Mesenchymal stem cell (in vitro differentiated cells and primary cell): ENCODE results near the gene NIPSNAP3A.

ENCODE experiments used
- DNase-seq: peaks from one replicate; pipeline ENCODE4 v3.0.0-alpha.2; 2013
- H2AFZ ChIP-seq: one replicate; pipeline ENCODE4 v1.6.1; 2013; ENCODE audit warnings: low read depth, mild to moderate bottlenecking, control low read depth, inconsistent platforms, low read length, moderate library complexity
- H2AK5ac ChIP-seq: 2 replicates; pipeline ENCODE4 v1.6.1; 2013; ENCODE audit warnings: low read length, moderate library complexity, mild to moderate bottlenecking, inconsistent platforms; ENCODE audit not compliant: severe bottlenecking
- H2BK120ac ChIP-seq: one replicate; pipeline ENCODE4 v1.6.1; 2013; ENCODE audit warnings: low read depth, mild to moderate bottlenecking, inconsistent platforms, low read length, moderate library complexity
- H2BK12ac ChIP-seq, 2 experiments: one replicate each; pipeline ENCODE4 v1.6.1; 2013; ENCODE audit warnings: inconsistent platforms in 2 of 2, low read length in 2 of 2, mild to moderate bottlenecking in 2 of 2, moderate library complexity in 2 of 2, control low read depth in 1 of 2
- H2BK15ac ChIP-seq: one replicate; pipeline ENCODE4 v1.6.1; 2013; ENCODE audit warnings: mild to moderate bottlenecking, low read depth, inconsistent platforms; ENCODE audit not compliant: poor library complexity, severe bottlenecking
- H2BK5ac ChIP-seq: 2 replicates; pipeline ENCODE4 v1.6.1; 2013; ENCODE audit warnings: low read depth, mild to moderate bottlenecking, low read length, control low read depth, inconsistent platforms; ENCODE audit not compliant: poor library complexity, severe bottlenecking
- H3K14ac ChIP-seq, 2 experiments: one replicate each; pipeline ENCODE4 v1.6.1; 2013; ENCODE audit warnings: inconsistent platforms in 2 of 2, low read length in 2 of 2, control low read depth in 1 of 2, mild to moderate bottlenecking in 1 of 2, moderate library complexity in 1 of 2
- H3K18ac ChIP-seq, 2 experiments: one replicate each; pipeline ENCODE4 v1.6.1; 2013; ENCODE audit warnings: inconsistent platforms in 2 of 2, low read length in 2 of 2, control low read depth in 1 of 2, low read depth in 1 of 2, mild to moderate bottlenecking in 1 of 2
- H3K23ac ChIP-seq, 2 experiments: one replicate each; pipeline ENCODE4 v1.6.1; 2013; ENCODE audit warnings: inconsistent platforms in 2 of 2, low read length in 2 of 2, mild to moderate bottlenecking in 2 of 2, moderate library complexity in 2 of 2, control low read depth in 1 of 2
- H3K27ac ChIP-seq: 2 replicates; pipeline ENCODE4 v1.5.1; 2013; ENCODE audit warnings: mild to moderate bottlenecking, moderate library complexity, low read length, control low read depth, inconsistent platforms; ENCODE audit not compliant: poor library complexity, severe bottlenecking
- H3K27me3 ChIP-seq, 2 experiments: 2 replicates each; pipeline versions ENCODE4 v1.6.1 to v1.7.0; 2013; ENCODE audit warnings: low read length in 2 of 2, mild to moderate bottlenecking in 2 of 2, moderate library complexity in 2 of 2, control low read depth in 1 of 2, inconsistent platforms in 1 of 2; ENCODE audit not compliant: control insufficient read depth in 1 of 2, insufficient read depth in 1 of 2
- H3K36me3 ChIP-seq, 2 experiments: 2 replicates each; pipeline versions ENCODE4 v1.6.1 to v1.7.0; 2013; ENCODE audit warnings: low read length in 2 of 2, control low read depth in 1 of 2, inconsistent platforms in 1 of 2, low read depth in 1 of 2, mild to moderate bottlenecking in 1 of 2; ENCODE audit not compliant: insufficient read depth in 2 of 2, control insufficient read depth in 1 of 2
- H3K4ac ChIP-seq, 2 experiments: one replicate each; pipeline ENCODE4 v1.6.1; 2013; ENCODE audit warnings: inconsistent platforms in 2 of 2, low read length in 2 of 2, mild to moderate bottlenecking in 2 of 2, moderate library complexity in 2 of 2, control low read depth in 1 of 2, low read depth in 1 of 2
- H3K4me1 ChIP-seq: 2 replicates; pipeline ENCODE4 v1.6.1; 2013; ENCODE audit warnings: low read depth, low read length, control low read depth; ENCODE audit not compliant: control insufficient read depth, insufficient read depth
- H3K4me2 ChIP-seq: 2 replicates; pipeline ENCODE4 v1.6.1; 2013; ENCODE audit warnings: low read length, mild to moderate bottlenecking, inconsistent platforms; ENCODE audit not compliant: poor library complexity, severe bottlenecking
- H3K4me3 ChIP-seq, 2 experiments: 2 replicates each; pipeline versions ENCODE4 v1.5.1 to v1.7.0; 2013; ENCODE audit warnings: low read length in 2 of 2, mild to moderate bottlenecking in 2 of 2, control low read depth in 1 of 2, low read depth in 1 of 2; ENCODE audit not compliant: insufficient read depth in 1 of 2
- H3K79me1 ChIP-seq: replicated peaks from 2 replicates; pipeline ENCODE4 v1.6.1; 2013; ENCODE audit warnings: mild to moderate bottlenecking, control low read depth, low read length, inconsistent platforms; ENCODE audit not compliant: poor library complexity, severe bottlenecking
- H3K9ac ChIP-seq: 2 replicates; pipeline ENCODE4 v1.7.0; 2013; ENCODE audit warnings: mild to moderate bottlenecking, low read length, moderate library complexity
- H3K9me3 ChIP-seq: 2 replicates; pipeline ENCODE4 v1.7.0; 2013; ENCODE audit warnings: mild to moderate bottlenecking, low read length; ENCODE audit not compliant: control insufficient read depth
- H4K8ac ChIP-seq: one replicate; pipeline ENCODE4 v1.6.1; 2013; ENCODE audit warnings: inconsistent platforms, mild to moderate bottlenecking, low read length, moderate library complexity
- H4K91ac ChIP-seq: one replicate; pipeline ENCODE4 v1.6.1; 2013; ENCODE audit warnings: mild to moderate bottlenecking, low read length, inconsistent platforms
- WGBS: methylation state at CpG from one replicate; pipeline ENCODE4 v1.1.7; 2013; ENCODE audit warnings: mixed read lengths; 5-methylcytosine and 5-hydroxymethylcytosine counted together

The NIPSNAP3A gene

GRCh38 chr9:104779946-104780535 lies 32.6 kb downstream of the NIPSNAP3A start:
- H3K27me3 ChIP-seq, result no peaks in the 10 kb centered on the region

GRCh38 chr9:104780796-104781395 lies 33.4 kb downstream of the NIPSNAP3A start:
- H2BK120ac ChIP-seq, result no peak overlapping the region
- H3K4ac ChIP-seq, result no peak overlapping the region
- H2BK5ac ChIP-seq, result no peak overlapping the region
- H3K23ac ChIP-seq, result no peak overlapping the region
- H3K9ac ChIP-seq, result peak overlapping the region; percentile 20
- no peak overlapping the region for H3K14ac ChIP-seq
- no peak overlapping the region for H2AFZ ChIP-seq
- H3K27ac ChIP-seq, result no peak overlapping the region
- no peaks in the 10 kb centered on the region for H3K79me1 ChIP-seq
- no peak overlapping the region for H2BK12ac ChIP-seq
- H4K91ac ChIP-seq, result no peak overlapping the region
- no peaks in the 10 kb centered on the region for H3K4me1 ChIP-seq
- H3K36me3 ChIP-seq, result peaks cover 11 to 54% of the 10 kb centered on the region in 2 experiments
- no peak overlapping the region for H3K18ac ChIP-seq
- H2AK5ac ChIP-seq, result no peak overlapping the region
- no peak overlapping the region for H4K8ac ChIP-seq
- H3K9me3 ChIP-seq, result no peaks in the 10 kb centered on the region
- H3K4me3 ChIP-seq, result no peak overlapping the region
- no peak overlapping the region for H2BK15ac ChIP-seq
- peak; percentile 29 for DNase-seq
- H3K4me2 ChIP-seq, result no peak overlapping the region
- WGBS, result 100% methylated on average over 1 of the region's 1 CpG
- no peaks in the 10 kb centered on the region for H3K27me3 ChIP-seq

More at GRCh38 chr9:104779946-104780535, 32.6 kb downstream of the NIPSNAP3A start:
- H2BK12ac ChIP-seq, result no peak overlapping the region
- DNase-seq, result no peak
- H3K4me3 ChIP-seq, result no peak overlapping the region
- H3K27ac ChIP-seq, result no peak overlapping the region
- no peak overlapping the region for H3K23ac ChIP-seq
- no peak overlapping the region for H4K91ac ChIP-seq
- no peak overlapping the region for H2BK15ac ChIP-seq
- no peak overlapping the region for H2AK5ac ChIP-seq
- H3K9me3 ChIP-seq, result no peaks in the 10 kb centered on the region
- no peaks in the 10 kb centered on the region for H3K4me1 ChIP-seq
- no peak overlapping the region for H4K8ac ChIP-seq
- H3K36me3 ChIP-seq, result peaks cover 9 to 46% of the 10 kb centered on the region in 2 experiments
- no peak overlapping the region for H2BK120ac ChIP-seq
- no peaks in the 10 kb centered on the region for H3K79me1 ChIP-seq
- H3K18ac ChIP-seq, result no peak overlapping the region
- H3K4me2 ChIP-seq, result no peak overlapping the region
- no peak overlapping the region for H3K9ac ChIP-seq
- H3K14ac ChIP-seq, result no peak overlapping the region
- H2AFZ ChIP-seq, result no peak overlapping the region
- 96% methylated on average over 6 of the region's 9 CpGs for WGBS
- no peak overlapping the region for H2BK5ac ChIP-seq
- H3K4ac ChIP-seq, result no peak overlapping the region

- H2BK15ac ChIP-seq, result no peak overlapping the region
- no peak overlapping the region for H3K4me3 ChIP-seq
- no peak overlapping the region for H2BK120ac ChIP-seq
- H3K9me3 ChIP-seq, result no peaks in the 10 kb centered on the region
- H2BK5ac ChIP-seq, result no peak overlapping the region
- H3K36me3 ChIP-seq, result peaks cover 23 to 81% of the 10 kb centered on the region in 2 experiments
- H3K14ac ChIP-seq, result no peak overlapping the region
- no peak overlapping the region for H3K9ac ChIP-seq
- H3K79me1 ChIP-seq, result no peaks in the 10 kb centered on the region
- no peak overlapping the region for H3K27ac ChIP-seq
- H3K18ac ChIP-seq, result no peak overlapping the region
- H3K4me2 ChIP-seq, result no peak overlapping the region
- H4K91ac ChIP-seq, result no peak overlapping the region
- no peak overlapping the region for H3K4ac ChIP-seq
- WGBS, result 93% methylated on average over 3 of the region's 4 CpGs
- no peak for DNase-seq
- H2BK12ac ChIP-seq, result no peak overlapping the region
- no peak overlapping the region for H2AFZ ChIP-seq
- H2AK5ac ChIP-seq, result no peak overlapping the region
- no peak overlapping the region for H3K23ac ChIP-seq
- H4K8ac ChIP-seq, result no peak overlapping the region
- H3K27me3 ChIP-seq, result no peaks in the 10 kb centered on the region
- no peaks in the 10 kb centered on the region for H3K4me1 ChIP-seq
These were observed 36.1 kb downstream of the NIPSNAP3A start for GRCh38 chr9:104783588-104783987.

- Histone ChIP-seq H4K91ac (no peak overlapping the region), H2AK5ac (no peak overlapping the region), H3K23ac (no peak overlapping the region), H4K8ac (no peak overlapping the region), H3K79me1 (no peaks in the 10 kb centered on the region), H3K36me3 (peaks cover 28 to 84% of the 10 kb centered on the region in 2 experiments), H3K4me3 (no peak overlapping the region), H3K27me3 (no peaks in the 10 kb centered on the region), H2BK12ac (no peak overlapping the region), H3K27ac (no peak overlapping the region), H3K4me2 (no peak overlapping the region), H2BK5ac (no peak overlapping the region), H3K9me3 (no peaks in the 10 kb centered on the region), H3K18ac (no peak overlapping the region), H3K14ac (no peak overlapping the region), H3K9ac (no peak overlapping the region), H3K4ac (no peak overlapping the region), H2AFZ (no peak overlapping the region), H2BK15ac (no peak overlapping the region), H2BK120ac (no peak overlapping the region), H3K4me1 (no peaks in the 10 kb centered on the region)
- no CpG with 5 or more reads among the region's 2 CpGs for WGBS
- DNase-seq, result no peak
These were observed 36.6 kb downstream of the NIPSNAP3A start for GRCh38 chr9:104784098-104784497.
